Cardiac muscle cell (in vitro differentiated cells and primary cell): Measurements from ENCODE around the gene ABCA12. TPM values are rescaled to one million over a fixed set of nuclear protein-coding genes. Genes with fewer than 3 reads are reported as not detected.

Experiments
- DNase-seq, 2 donors: peaks; one replicate each; pipeline versions ENCODE4 v3.0.0 to v3.0.0-alpha.2; 2010 to 2017; ENCODE audit warnings: low read depth in 1 of 2, low spot score in 1 of 2
- H3K27ac ChIP-seq: fragments of 200-600 bp; sonication (generic); 2 replicates; pipeline ENCODE4 v1.5.1; 2016
- H3K27me3 ChIP-seq: fragments of 200-600 bp; sonication (generic); 2 replicates; pipeline ENCODE4 v1.6.0; 2016; ENCODE audit warnings: control low read depth
- H3K36me3 ChIP-seq: fragments of 200-600 bp; sonication (generic); 2 replicates; pipeline ENCODE4 v1.5.1; 2016; ENCODE audit warnings: control low read depth
- H3K4me1 ChIP-seq: fragments of 200-600 bp; sonication (generic); 2 replicates; pipeline ENCODE4 v1.8.1; 2017; ENCODE audit warnings: low read depth, mild to moderate bottlenecking, mixed run types
- H3K4me3 ChIP-seq: fragments of 200-600 bp; sonication (generic); 2 replicates; pipeline ENCODE4 v1.5.1; 2016; ENCODE audit warnings: mild to moderate bottlenecking
- H3K9me3 ChIP-seq: fragments of 200-600 bp; sonication (generic); 2 replicates; pipeline ENCODE4 v1.5.1; 2017; ENCODE audit warnings: low read depth, mild to moderate bottlenecking, control low read depth
- CTCF ChIP-seq: IDR thresholded peaks from 2 replicates; pipeline ENCODE4 v1.5.1; 2012; ENCODE audit warnings: low read depth, mild to moderate bottlenecking, low read length
- polyA plus RNA-seq: library from polyadenylated mRNA; unstranded; fragments of >200 nt; fragmentation: Nextera tagmentation; extraction: Ambion mirVana; gene quantifications from 2 replicates; pipeline ENCODE4 v1.2.1, GENCODE V29; 2016
- total RNA-seq: library from RNA; depleted of rRNA; stranded (reverse); fragments of >200 nt; gene quantifications from 2 replicates; pipeline ENCODE4 v1.2.3, GENCODE V29; 2016

ABCA12 gene
- total and polyA plus RNA-seq, 2 experiments from 2014 or later, result not detected

GRCh38 chr2:215145611-215146010 lies 7.2 kb upstream of the ABCA12 start:
- no peak for TF ChIP-seq CTCF
- H3K27ac ChIP-seq, result no peak overlapping the region

GRCh38 chr2:215144106-215144875 lies 5.9 kb upstream of the ABCA12 start:
- no peak overlapping the region for H3K4me3 ChIP-seq
- H3K36me3 ChIP-seq, result no peaks in the 10 kb centered on the region
- no peaks in the 10 kb centered on the region for H3K4me1 ChIP-seq
- no peak overlapping the region for H3K27ac ChIP-seq
- no peaks in the 10 kb centered on the region for H3K27me3 ChIP-seq
- H3K9me3 ChIP-seq, result no peaks in the 10 kb centered on the region
- no peak for TF ChIP-seq CTCF
- peak in 1 of 2 donors; percentile 3 for DNase-seq

More at GRCh38 chr2:215145611-215146010, 7.2 kb upstream of the ABCA12 start:
- H3K27me3 ChIP-seq, result no peaks in the 10 kb centered on the region
- no peaks in the 10 kb centered on the region for H3K36me3 ChIP-seq
- peak in 1 of 2 donors; percentile 67 for DNase-seq
- no peaks in the 10 kb centered on the region for H3K9me3 ChIP-seq
- H3K4me3 ChIP-seq, result no peak overlapping the region
- no peaks in the 10 kb centered on the region for H3K4me1 ChIP-seq

- no peak overlapping the region for H3K27ac ChIP-seq
- H3K27me3 ChIP-seq, result no peaks in the 10 kb centered on the region
- no peak overlapping the region for H3K4me3 ChIP-seq
- no peak for DNase-seq
- H3K9me3 ChIP-seq, result no peaks in the 10 kb centered on the region
- H3K36me3 ChIP-seq, result no peaks in the 10 kb centered on the region
- no peaks in the 10 kb centered on the region for H3K4me1 ChIP-seq
- TF ChIP-seq CTCF, result no peak
Observed at GRCh38 chr2:215143458-215143857, 5.0 kb upstream of the ABCA12 start.

GRCh38 chr2:215141706-215142105 lies 3.3 kb upstream of the ABCA12 start:
- no peak overlapping the region for H3K4me3 ChIP-seq
- no peaks in the 10 kb centered on the region for H3K27me3 ChIP-seq
- no peaks in the 10 kb centered on the region for H3K4me1 ChIP-seq
- no peaks in the 10 kb centered on the region for H3K9me3 ChIP-seq
- H3K36me3 ChIP-seq, result no peaks in the 10 kb centered on the region
- H3K27ac ChIP-seq, result no peak overlapping the region
- no peak for DNase-seq
- no peak for TF ChIP-seq CTCF

- H3K27ac ChIP-seq, result no peak overlapping the region
- no peaks in the 10 kb centered on the region for H3K36me3 ChIP-seq
- no peak for TF ChIP-seq CTCF
- no peaks in the 10 kb centered on the region for H3K27me3 ChIP-seq
- DNase-seq, result no peak
- H3K4me1 ChIP-seq, result no peaks in the 10 kb centered on the region
- H3K4me3 ChIP-seq, result no peak overlapping the region
- H3K9me3 ChIP-seq, result no peaks in the 10 kb centered on the region
Observed at GRCh38 chr2:215140166-215140707, 1.8 kb upstream of the ABCA12 start.
